SK-N-MC (cell line): ENCODE measurements around the gene EN2.

ENCODE experiments used
- EZH2 ChIP-seq: fragments of 200-600 bp; sonication (generic); IDR thresholded peaks from one replicate; pipeline ENCODE4 v1.6.1; 2017; ENCODE audit warnings: antibody characterized with exemption
- FOXP2 ChIP-seq: optimal IDR thresholded peaks from 2 replicates; pipeline ENCODE3; 2011; ENCODE audit warnings: mild to moderate bottlenecking, moderate library complexity; ENCODE audit not compliant: insufficient read depth; ENCODE audit errors: extremely low read length, control extremely low read depth
- POLR2AphosphoS5 ChIP-seq: IDR thresholded peaks from 2 replicates; pipeline ENCODE4 v1.6.1; 2012; ENCODE audit warnings: mild to moderate bottlenecking, low read depth, low read length, borderline replicate concordance

DNA sequence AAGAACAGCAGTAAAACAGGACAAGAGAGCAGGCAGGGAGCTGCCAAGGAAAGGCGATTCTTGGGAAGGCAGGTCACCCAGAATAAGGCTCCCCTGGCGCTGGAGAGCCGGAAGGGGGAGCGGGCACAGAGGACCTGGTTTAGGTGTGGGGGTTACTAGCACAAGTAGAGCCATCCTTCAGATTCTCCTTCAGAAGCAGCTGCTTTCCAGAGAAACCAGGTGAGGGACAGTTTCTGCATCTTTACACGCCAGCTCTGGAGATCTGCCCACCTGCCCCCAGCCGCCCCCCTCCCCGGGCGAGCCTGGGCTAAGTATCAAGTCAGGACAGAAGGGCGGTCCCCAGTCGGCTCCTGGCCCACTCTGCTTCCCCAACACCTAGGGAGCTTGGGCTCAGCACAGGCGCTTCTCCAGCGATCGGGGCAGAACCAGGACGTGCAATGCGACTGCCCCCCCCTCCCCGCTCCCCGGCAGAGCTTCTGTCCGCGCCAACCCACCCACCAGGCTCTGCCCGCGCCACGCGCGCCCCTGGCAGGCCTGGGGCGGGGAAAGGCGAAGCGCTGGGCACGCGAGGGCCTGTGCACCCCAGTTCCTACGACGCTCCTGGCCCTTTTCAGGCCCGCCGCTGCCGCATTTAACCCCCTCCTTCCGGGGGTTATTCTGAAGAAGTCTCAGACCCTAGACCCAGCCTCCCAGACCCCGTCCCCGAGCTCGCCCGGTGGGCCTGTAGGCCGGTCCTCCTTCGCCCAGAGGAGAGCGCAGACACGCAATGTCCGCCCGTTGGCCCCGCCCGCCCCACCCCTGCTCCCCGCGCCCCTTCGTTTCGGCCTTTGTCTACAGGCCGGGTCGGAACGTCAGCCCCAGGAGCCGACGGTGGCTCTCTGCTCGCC, 4.4 kb upstream of the EN2 start:
- TF ChIP-seq POLR2AphosphoS5 (no peak), EZH2 (no peak), FOXP2 (no peak)
